AG08395 (cell line): ENCODE data around the gene RGL3.
"Not testable (repeated sequence)": the region's sequence is repeated elsewhere in the genome, so short reads cannot be mapped to it uniquely, and the experiment has no call there.

Experiments used
- DNase-seq: peaks from one replicate; pipeline ENCODE4 v3.0.0; 2012; ENCODE audit warnings: mixed read lengths, low spot score

RGL3 gene

DNA sequence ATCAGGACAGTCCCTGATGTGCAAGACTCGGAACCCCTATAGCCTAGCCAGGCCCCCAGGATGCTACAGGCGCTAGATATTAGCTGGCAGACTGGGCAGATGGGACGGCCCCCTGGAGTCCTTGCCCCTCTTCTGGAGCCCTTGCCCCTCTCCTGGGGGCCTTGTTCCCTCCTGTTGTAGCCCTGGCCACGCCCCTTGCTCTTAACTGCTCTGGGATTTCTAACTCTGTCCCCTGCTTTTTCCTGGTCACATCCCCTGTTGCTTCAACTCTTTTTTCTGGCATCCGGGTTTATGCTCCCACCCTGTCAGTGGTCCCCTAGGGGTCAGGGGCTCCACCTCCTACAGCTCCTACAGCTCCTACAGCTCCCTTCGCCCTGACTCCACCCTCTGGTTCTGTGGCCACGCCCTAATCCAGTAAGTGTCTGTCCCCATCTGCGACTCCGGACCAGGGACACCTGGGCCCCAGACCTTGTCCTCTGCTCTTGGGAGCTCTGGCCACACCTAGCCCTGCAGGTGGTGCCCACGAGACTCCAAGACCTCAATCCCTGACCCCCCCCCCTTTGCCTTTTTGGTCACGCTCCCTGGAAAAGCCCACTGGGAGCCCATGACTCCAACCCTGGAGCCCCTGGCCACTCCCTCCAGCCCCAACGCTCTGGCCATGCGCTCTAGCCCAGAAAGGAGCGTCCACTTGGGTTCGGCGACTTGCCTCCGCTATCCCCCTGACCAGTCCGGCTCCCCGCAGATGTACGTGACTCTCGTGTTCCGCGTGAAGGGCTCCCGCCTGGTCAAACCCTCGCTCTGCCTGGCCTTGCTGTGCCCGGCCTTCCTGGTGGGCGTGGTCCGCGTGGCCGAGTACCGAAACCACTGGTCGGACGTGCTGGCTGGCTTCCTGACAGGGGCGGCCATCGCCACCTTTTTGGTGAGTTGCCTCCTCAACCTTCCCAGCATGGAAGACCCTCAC lies 57.1 kb downstream of the RGL3 start:
- DNase-seq = no peak

DNA sequence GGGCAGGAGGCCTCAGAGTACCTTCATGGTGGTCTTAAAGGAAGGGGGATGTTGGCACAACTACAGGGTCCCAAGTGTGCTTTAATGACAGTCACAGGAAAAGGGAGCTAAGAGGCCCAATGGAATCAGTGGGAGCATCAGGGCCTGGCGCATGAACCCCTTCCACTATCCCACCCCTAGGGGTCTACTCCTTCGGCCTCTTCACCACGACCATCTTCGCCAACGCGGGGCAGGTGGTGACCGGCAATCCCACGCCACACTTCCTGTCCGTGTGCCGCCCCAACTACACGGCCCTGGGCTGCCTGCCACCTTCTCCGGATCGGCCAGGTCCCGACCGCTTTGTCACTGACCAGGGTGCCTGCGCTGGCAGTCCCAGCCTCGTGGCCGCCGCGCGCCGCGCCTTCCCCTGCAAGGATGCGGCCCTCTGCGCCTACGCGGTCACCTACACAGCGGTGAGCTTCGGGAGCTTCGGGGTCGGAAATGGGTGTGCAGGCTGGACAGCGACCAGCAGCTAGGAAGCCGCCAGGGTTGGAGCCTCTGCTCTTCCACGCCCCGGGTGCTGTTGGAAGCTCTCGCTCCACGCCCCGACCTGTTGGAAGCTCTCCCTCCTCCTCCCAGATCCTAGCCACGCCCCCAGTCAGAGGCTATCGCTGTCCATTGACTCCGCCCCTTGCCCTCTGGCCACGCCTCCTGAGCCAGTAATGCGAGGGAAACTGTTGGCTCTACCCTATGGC lies 57.9 kb downstream of the RGL3 start:
- DNase-seq = no peak

DNA sequence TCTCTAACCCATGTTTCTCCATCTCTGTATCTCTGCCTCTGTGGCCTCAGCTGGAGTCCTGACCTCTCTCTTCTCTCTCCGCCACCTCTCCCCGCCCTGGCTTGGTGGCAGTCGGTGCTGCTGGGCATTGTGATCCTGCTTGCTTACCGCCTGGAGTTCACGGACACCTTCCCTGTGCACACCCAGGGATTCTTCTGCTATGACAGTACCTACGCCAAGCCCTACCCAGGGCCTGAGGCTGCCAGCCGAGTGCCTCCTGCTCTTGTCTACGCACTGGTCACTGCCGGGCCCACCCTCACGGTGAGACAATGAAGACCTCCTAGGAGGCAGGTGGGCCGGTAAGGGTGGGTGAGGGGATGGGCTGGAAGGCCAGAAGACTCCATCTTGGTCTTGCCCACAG lies 59.7 kb downstream of the RGL3 start:
- no peak for DNase-seq

DNA sequence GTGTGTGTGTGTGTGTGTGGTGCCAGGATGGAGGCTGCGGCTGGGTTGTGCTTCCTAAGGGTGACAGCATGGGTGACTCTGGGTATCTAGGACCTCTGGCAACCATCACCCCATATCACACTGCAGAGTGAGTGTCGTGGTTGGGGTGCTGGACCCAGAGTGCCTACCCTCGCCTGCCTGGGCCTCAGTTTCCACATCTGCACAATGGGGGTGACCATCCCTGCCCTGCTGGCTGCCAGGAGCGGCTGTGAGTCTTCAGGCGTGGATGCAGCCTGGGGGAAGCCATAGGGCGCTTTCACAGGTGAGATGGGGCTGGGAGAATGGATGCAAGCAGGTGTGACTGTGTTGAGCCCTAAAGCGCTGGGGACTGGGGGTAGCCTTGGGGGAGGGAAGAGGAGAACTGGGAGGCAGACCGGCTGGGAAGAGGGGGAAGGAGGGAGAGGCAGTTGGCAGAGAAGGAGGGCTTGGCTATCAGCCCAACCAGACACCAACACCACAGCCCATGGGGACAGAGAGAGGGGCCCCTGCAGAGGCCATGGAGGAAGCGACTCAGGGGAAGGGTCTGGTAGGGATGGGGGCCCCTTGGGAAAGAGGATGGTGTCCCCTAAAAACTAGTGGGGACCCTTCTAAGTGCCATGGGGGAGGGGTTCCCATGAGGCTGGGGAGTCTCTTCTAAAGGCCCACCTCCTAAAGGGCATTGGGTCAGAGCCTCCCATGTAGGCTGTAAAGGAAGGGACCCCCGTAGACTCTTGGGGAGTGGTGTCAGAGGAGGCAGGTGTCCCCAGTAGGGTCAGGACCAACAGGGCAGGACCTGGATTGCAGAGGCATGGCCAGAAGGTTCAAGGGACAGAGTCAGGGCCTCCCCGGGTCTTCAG lies 62.2 kb downstream of the RGL3 start:
- no peak for DNase-seq

DNA sequence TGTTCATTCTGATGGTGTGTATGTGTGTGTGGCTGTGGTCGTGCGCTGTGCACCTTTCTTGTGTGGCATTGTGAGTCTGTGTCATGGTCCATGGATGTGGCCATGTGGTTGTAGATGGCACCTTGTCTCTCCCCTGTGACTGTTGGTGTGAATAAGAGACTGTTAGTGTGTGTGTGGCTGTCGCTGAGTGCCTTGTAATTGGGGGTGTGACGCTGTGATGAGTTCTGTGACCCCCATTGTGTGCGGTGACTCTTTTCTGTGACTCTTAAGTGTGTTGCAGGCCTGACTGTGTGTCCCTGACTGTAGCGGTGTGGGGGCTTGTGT lies 63.1 kb downstream of the RGL3 start:
- DNase-seq = no peak

DNA sequence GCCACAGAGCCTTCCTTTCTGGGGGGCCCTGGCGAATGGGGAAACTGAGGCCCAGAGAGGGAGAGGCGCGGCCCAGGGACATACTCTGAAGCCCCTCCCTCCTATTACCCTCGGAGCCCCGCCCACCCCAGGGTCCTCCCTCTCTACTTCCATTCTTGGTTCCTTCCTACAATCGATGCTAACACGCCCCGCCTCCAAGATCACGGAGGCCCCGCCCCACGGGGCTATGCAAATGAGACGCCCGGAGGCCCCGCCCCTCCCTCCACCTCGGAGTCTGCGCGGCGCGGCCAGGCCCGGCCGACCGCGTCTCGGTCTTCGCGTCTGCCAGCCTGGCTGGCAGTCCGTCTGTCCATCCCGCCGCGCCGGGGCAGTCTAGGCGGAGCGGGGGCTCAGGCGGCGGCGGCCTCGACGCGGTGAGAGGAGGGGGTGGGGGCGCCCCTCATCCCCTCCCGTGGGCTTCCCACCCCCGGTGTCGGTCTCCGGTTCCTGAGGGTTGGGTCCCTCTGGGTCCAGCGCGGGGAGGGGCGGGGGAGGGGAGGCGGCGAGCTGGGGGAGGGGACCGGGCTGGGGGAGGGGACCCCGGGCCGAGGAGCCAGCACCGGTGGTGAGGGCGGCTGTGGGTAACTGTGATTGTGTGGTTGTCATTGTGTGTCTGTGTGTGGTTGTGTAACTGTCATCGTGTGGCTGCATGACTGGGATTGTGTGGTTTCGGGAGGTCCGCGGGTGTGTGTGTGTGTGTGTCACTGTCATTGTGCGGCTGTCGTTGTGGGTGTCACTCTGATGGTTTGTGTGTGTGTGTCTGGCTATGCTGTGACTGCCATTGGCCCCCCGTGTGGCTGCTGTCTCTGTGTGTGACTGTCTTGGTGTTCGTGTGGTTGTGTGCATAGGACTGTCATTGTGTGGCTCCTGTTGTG lies 63.7 kb downstream of the RGL3 start, which contains the start of gene PLPPR2:
PLPPR2 (plus strand) TSS at position 273 of the 914 bp plus-strand sequence. CDS start 2,242 bp downstream, outside the sequence.
- peak; percentile 97 for DNase-seq

DNA sequence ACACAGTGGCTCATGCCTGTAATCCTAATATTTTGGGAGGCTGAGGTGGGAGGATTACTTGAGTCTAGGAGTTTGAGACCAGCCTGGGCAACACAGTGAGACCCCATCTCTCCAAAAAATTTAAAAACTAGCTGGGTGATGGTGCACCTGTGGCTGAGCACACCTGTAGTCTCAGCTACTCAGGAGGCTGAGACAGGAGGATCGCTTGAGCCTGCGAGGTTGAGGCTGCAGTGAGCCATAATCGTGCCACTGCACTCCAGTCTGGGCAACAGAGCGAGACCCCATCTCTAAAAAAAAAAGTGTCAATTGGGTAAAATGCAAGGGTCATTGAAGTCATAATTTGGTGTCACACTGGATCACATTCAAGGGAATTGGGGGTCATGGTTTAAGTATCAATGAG lies 65.0 kb downstream of the RGL3 start:
- DNase-seq = not testable (repeated sequence)

DNA sequence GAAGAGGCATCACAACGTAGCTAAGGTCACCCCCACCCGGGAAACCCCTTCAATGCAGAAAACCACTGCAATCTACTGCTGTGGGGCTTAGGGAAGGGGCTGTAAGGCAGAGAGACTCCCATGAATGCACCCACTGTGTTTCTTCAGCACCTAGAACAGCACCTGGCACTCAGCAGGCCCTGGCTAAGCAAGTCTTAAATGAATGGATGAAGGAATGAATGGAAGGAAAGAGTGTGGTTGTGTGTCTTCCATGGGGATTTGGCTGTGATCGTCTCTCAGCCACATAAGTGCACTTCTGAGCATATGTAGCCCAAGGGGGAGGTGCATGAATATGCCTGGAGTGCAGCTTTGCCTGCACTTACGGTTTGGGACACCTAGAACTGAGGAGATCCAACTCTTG lies 69.9 kb downstream of the RGL3 start:
- no peak for DNase-seq

DNA sequence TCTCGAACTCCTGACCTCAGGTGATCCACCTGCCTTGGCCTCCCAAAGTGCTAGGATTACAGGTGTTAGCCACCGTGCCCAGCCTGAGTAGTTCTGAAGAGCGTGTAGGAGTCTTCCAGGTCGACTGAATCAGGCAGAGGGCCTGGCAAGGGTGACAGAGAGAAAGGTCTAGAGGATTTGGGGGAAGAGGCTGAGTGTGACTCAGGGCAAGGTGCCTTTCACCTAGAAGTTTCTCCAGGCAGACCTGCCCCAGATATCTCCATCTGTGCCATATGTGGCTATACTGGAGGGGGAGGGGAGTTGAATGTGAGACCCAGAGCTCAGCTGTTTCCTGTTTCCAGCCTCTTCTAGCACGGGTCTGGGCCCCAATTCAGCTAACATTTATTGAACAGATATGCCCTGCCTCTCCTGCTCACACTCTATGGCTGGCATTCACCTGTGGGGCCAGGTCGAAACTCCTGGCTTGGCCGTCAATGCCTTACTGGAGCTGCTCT lies 71.5 kb downstream of the RGL3 start:
- DNase-seq = no peak

DNA sequence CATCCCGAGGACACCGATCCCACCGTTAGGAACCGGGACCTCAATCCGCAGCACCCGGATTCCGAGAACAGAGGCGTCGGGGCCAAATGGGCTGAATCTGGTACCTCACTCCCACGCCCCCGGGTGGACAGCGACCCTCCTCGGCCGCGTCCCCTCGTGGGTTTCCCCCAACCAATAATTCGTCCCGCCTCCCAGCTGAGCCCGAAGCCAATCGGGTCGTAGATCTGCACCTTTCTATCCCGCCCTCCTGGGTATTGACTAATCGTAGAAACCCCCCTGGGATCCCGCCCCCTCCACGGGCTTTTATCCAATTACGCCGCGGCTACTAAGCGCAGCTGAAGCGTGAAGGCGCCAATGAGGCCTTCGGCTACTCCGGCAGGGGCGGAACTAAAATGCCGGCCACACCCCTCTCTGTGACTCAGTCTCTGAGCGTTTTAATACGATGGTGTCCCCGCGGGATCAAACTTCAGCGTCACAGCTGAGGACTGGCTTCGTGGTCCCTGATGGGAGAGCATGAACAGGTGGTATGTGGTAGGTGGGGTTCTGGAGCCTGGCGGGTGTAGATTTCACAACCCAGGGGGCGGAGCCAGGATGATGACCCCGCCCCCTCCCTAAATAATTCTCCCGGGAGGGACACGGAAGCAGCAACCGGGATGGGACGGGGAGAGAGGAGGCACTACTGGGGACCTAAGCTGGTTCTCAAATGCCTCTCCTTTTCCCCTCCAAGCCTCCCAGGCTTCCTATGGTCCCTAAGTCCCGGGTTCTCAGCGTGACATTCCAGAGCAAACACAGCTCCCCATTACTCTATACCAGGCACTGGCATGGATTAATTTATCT lies 72.8 kb downstream of the RGL3 start, which contains the start of the genes CCDC159 and TMEM205:
CCDC159 (plus strand) TSS at position 416 of the 837 bp plus-strand sequence; CDS start at position 504, 88 bp downstream.
TMEM205 (minus strand) TSS at position 165 of the 837 bp plus-strand sequence. CDS start 649 bp downstream, outside the sequence.
- DNase-seq = peak; percentile 97

DNA sequence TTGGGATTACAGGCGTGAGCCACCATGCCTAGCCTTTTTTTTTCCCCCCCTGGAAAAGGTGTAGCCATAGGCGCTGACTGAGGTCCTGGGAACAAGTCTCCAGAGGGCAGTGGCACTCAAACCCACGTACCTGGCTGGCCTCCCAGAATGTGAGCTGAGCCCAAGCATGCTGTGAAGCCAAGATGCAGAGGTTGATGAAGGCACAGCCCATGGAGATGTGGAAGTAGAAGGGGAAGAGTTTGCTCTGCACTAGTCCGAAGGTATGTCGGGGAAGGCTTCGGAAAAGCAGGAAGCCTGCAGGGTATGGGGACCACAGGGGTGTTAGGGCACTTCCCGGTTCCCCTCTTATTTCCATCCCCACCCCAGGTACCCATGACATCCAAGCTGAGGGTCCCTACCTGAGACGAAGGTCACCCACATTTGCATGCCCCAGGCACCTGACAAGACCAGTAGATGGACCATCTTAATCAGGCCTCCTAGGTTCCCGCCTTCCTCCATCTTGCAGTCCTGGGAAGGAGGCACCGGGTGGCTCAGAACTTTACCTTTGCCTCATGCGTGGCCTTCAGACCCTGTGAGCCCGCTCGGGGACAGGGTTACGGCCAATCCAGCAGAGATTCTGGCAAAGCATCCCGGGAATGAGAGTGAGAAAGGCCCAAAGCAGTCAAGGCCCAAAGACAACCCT lies 73.9 kb downstream of the RGL3 start:
- no peak for DNase-seq
